C4-2B (cell line): Measurements from ENCODE around the gene MED12L.

Source experiments
- CTCF ChIP-seq: fragments of 450-650 bp; conservative IDR thresholded peaks from 2 replicates; pipeline ENCODE4 v1.5.1; 2017; ENCODE audit warnings: mild to moderate bottlenecking
- ZFX ChIP-seq: fragments of 450-650 bp; IDR thresholded peaks from 2 replicates; pipeline ENCODE4 v1.6.1; 2017

GRCh38 chr3:151379083-151379734 lies 293.7 kb downstream of the MED12L start:
- peak; percentile 75 for TF ChIP-seq CTCF
- no peak for TF ChIP-seq ZFX
